Prostate gland (tissue), 2 donors: ENCODE data around the gene TLCD5.

Source experiments
- CTCF ChIP-seq, 4 experiments: fragments of 200-600 bp in 2 of 4; fragments of 450-650 bp in 2 of 4; sonication (generic) in 2 of 4; IDR thresholded peaks; 1 replicate in 3 of 4; 2 replicates in 1 of 4; pipeline ENCODE4 v1.5.1; 2016 to 2019; ENCODE audit warnings: antibody characterized with exemption in 4 of 4, mild to moderate bottlenecking in 2 of 4, moderate library complexity in 2 of 4
- POLR2A ChIP-seq: fragments of 450-650 bp; IDR thresholded peaks from one replicate; pipeline ENCODE4 v1.6.1; 2016; ENCODE audit warnings: antibody characterized with exemption, mild to moderate bottlenecking

DNA sequence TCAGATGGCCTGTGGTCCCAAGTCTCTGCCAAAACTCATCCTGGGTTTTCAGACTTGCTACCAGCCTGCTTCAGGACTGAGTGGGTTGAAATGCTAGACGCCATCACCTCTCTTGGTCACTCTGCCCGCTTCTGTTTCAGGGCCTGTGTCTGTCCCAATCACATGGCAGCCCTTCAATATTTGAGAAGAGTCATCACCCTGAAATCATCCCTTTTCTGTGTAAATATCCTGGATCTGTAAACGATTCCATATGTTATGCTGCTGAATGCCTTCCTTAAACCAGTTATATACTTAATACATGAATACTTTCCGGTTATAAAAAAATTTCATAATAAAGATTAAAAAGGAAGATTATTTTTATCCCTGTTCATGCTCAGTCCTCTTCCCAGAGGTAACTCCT is 39.8 kb upstream of the TLCD5 start:
- no peak for TF ChIP-seq CTCF (IDR thresholded peaks at IDR 0.05)
- no peak for TF ChIP-seq POLR2A
